Right cardiac atrium (tissue), 5 donors: Measurements from ENCODE around the gene CASZ1. TPM values are rescaled to one million over a fixed set of nuclear protein-coding genes. Genes with fewer than 3 reads are reported as not detected.

Source experiments
- ATAC-seq, 2 donors: fragments of 200-7000 bp; cut with Tn5 transposase; one replicate each; pipeline versions ENCODE4 v1.8.0 to v1.9.1; 2020; ENCODE audit warnings: moderate library complexity in 2 of 2, mild to moderate bottlenecking in 1 of 2
- DNase-seq, 3 donors: peaks; one replicate each; pipeline ENCODE4 v3.0.0-alpha.2; 2020
- H3K27ac ChIP-seq: one replicate; pipeline ENCODE4 v1.5.1; 2013; ENCODE audit warnings: mild to moderate bottlenecking, low read length, control low read depth, moderate library complexity
- H3K27me3 ChIP-seq: one replicate; pipeline ENCODE4 v1.6.1; 2013; ENCODE audit not compliant: control insufficient read depth, insufficient read depth
- H3K4me1 ChIP-seq: one replicate; pipeline ENCODE4 v1.6.1; 2013; ENCODE audit warnings: low read length; ENCODE audit not compliant: control insufficient read depth, insufficient read depth
- H3K4me3 ChIP-seq: one replicate; pipeline ENCODE4 v1.5.1; 2013; ENCODE audit warnings: low read length, control low read depth
- H3K9me3 ChIP-seq: one replicate; pipeline ENCODE4 v1.6.1; 2013; ENCODE audit warnings: low read length; ENCODE audit not compliant: control insufficient read depth
- WGBS: extraction: QIAGEN DNeasy Blood & Tissue Kit; methylation state at CpG from one replicate; pipeline ENCODE4 v1.1.7; 2013; 5-methylcytosine and 5-hydroxymethylcytosine counted together
- intact Hi-C, 4 donors: fragments of 100-400 bp; cut with DNase I; formaldehyde crosslinking; loops; one replicate each; pipeline versions ENCODE4 v1.11.0 to v1.14.0; 2022 to 2023
- polyA plus RNA-seq: library from polyadenylated mRNA; stranded (reverse); fragments of 200-250 nt; gene quantifications from one replicate; pipeline ENCODE4 v1.2.3, GENCODE V29; 2013
- total RNA-seq, 4 donors: library from RNA; stranded (reverse); fragmentation: NEBNext Ultra II Directional; extraction: Animal tissue kit (Norgen Biotek cat#: 25700); gene quantifications; one replicate each; pipeline ENCODE4 v1.2.1, GENCODE V29; 2021
- donor health status: healthy with polysubstance abuse.
- donor health status: DM: no; HTN: yes; CAD: no.
- donor health status: DM: no; HTN: no; CAD: no.
- donor health status: DM: no; HTN: yes; CAD: no; lungs with severe emphysema.
- donor health status: DM: yes; HTN: yes; CAD: no.

Gene CASZ1
- total and polyA plus RNA-seq, 5 donors, result 24.2 to 98.9 (median 54.5) TPM

GRCh38 chr1:10759413-10760200, 36.8 kb downstream of the CASZ1 start:
- Histone ChIP-seq H3K4me1 (peaks cover 32% of the 10 kb centered on the region), H3K9me3 (no peaks in the 10 kb centered on the region), H3K4me3 (no peak overlapping the region), H3K27ac (no peak overlapping the region), H3K27me3 (no peaks in the 10 kb centered on the region)
- intact Hi-C loops, result no loop called here
- ATAC-seq (no peak), DNase-seq (peak in 2 of 3 donors; percentile 22 to 30)
- 82% methylated on average over 15 of the region's 15 CpGs for WGBS

- WGBS, result 60% methylated on average over 10 of the region's 10 CpGs
- intact Hi-C loops, result no loop called here
- H3K4me3 ChIP-seq, result no peak overlapping the region
- no peaks in the 10 kb centered on the region for H3K27me3 ChIP-seq
- peak overlapping the region; percentile 55 for H3K27ac ChIP-seq
- H3K4me1 ChIP-seq, result peaks cover 24% of the 10 kb centered on the region
- H3K9me3 ChIP-seq, result no peaks in the 10 kb centered on the region
- ATAC-seq, result peak in 1 of 2 donors; percentile 6
- DNase-seq, result peak in 1 of 3 donors; percentile 52
Observed at GRCh38 chr1:10756842-10757241, 39.6 kb downstream of the CASZ1 start.

DNA sequence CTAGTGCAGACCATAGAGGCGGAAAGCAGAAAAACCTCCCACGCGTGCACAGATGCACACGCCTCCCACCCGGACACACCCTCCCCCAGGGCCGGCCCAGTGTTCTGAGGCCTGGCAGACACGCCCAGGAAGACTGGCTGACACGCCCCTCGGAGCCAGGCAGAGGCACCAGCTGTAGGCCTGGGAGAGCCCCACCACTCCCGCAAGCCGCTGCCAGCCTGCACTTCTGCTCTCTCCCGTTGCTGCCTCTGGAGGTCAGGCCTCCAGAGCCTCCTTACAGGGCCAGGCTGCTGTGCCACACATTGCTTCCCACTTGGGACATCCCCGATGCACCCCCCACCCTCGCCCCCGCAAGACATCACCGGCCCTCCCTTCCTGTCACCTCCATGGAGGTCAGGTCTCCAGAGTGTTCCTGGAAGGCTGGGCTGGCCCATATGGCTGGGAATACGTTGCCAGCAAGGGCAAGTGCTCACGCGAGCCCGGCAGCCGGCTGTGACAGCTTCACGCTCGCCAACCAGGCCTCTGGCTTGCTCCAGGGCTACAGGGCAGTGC, 40.4 kb downstream of the CASZ1 start:
- intact Hi-C loops, result no loop called here

GRCh38 chr1:10754568-10755329, 41.7 kb downstream of the CASZ1 start:
- H3K4me1 ChIP-seq, result peaks cover 16% of the 10 kb centered on the region
- WGBS, result 83% methylated on average over 24 of the region's 24 CpGs
- H3K27me3 ChIP-seq, result no peaks in the 10 kb centered on the region
- no peak overlapping the region for H3K27ac ChIP-seq
- H3K9me3 ChIP-seq, result no peaks in the 10 kb centered on the region
- ATAC-seq (no peak), DNase-seq (peak in 2 of 3 donors; percentile 20 to 34)
- intact Hi-C loops, result no loop called here
- H3K4me3 ChIP-seq, result no peak overlapping the region

More for the DNA sequence above, 40.4 kb downstream of the CASZ1 start:
- DNase-seq, result peak; percentile 80 to 89 (median 88)
- no peaks in the 10 kb centered on the region for H3K9me3 ChIP-seq
- WGBS, result 13% methylated on average over 23 of the region's 23 CpGs
- peaks cover 19% of the 10 kb centered on the region for H3K4me1 ChIP-seq
- ATAC-seq, result peak; percentile 86 to 93
- H3K4me3 ChIP-seq, result no peak overlapping the region
- H3K27me3 ChIP-seq, result no peaks in the 10 kb centered on the region
- H3K27ac ChIP-seq, result peak overlapping the region; percentile 55

- ATAC-seq, result no peak
- H3K9me3 ChIP-seq, result no peaks in the 10 kb centered on the region
- H3K4me1 ChIP-seq, result peaks cover 16% of the 10 kb centered on the region
- H3K27me3 ChIP-seq, result no peaks in the 10 kb centered on the region
- no peak overlapping the region for H3K27ac ChIP-seq
- intact Hi-C loops, result no loop called here
- 48% methylated on average over 11 of the region's 11 CpGs for WGBS
- peak in 1 of 3 donors; percentile 29 for DNase-seq
- H3K4me3 ChIP-seq, result no peak overlapping the region
Observed at GRCh38 chr1:10753299-10753698, 43.1 kb downstream of the CASZ1 start.

DNA sequence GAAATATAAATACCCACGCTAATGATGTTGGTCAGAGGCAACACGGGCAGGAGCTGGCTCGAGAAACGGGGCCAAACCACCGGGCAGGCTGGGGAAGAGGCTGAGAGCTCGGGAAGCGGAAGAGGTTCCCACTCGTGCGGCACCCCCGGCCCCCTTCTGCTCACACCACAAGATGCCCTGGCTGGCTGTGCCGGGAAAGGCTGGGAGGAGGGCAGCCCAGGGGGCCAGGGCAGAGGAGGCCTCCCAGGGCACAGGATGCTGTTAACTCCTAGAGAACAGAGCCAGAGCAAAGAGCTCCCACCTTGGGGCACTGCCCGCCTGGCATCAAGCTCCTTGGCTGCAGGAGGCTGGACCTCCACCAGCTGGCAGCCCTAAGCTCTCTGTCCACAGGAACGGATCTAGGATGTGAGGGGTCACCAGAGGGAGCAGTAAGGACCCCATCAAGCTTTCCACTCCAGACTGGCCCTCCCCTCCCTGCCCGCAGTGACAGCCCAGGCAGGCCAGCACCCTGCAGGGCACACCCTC, 44.8 kb downstream of the CASZ1 start:
- WGBS, result 45% methylated on average over 14 of the region's 14 CpGs
- H3K4me1 ChIP-seq, result peaks cover 8% of the 10 kb centered on the region
- H3K27me3 ChIP-seq, result no peaks in the 10 kb centered on the region
- DNase-seq (peak in 1 of 3 donors; percentile 51), ATAC-seq (peak in 1 of 2 donors; percentile 5)
- no peak overlapping the region for H3K27ac ChIP-seq
- no peaks in the 10 kb centered on the region for H3K9me3 ChIP-seq
- H3K4me3 ChIP-seq, result no peak overlapping the region
- intact Hi-C loops, result no loop called here

- 61% methylated on average over 4 of the region's 4 CpGs for WGBS
- H3K4me3 ChIP-seq, result no peak overlapping the region
- peak in 1 of 3 donors; percentile 3 for DNase-seq
- H3K4me1 ChIP-seq, result peaks cover 7% of the 10 kb centered on the region
- H3K27ac ChIP-seq, result no peak overlapping the region
- H3K9me3 ChIP-seq, result no peaks in the 10 kb centered on the region
- no peaks in the 10 kb centered on the region for H3K27me3 ChIP-seq
- ATAC-seq, result no peak
- intact Hi-C loops, result no loop called here
Observed at GRCh38 chr1:10751160-10751559, 45.3 kb downstream of the CASZ1 start.

GRCh38 chr1:10745886-10746455, 50.5 kb downstream of the CASZ1 start:
- DNase-seq (peak; percentile 57 to 65 (median 64)), ATAC-seq (peak; percentile 80 to 86)
- peaks cover 8% of the 10 kb centered on the region for H3K4me1 ChIP-seq
- no peak overlapping the region for H3K4me3 ChIP-seq
- no peaks in the 10 kb centered on the region for H3K27me3 ChIP-seq
- intact Hi-C loops, result no loop called here
- WGBS, result 64% methylated on average over 18 of the region's 18 CpGs
- H3K9me3 ChIP-seq, result no peaks in the 10 kb centered on the region
- H3K27ac ChIP-seq, result peak overlapping the region; percentile 78

DNA sequence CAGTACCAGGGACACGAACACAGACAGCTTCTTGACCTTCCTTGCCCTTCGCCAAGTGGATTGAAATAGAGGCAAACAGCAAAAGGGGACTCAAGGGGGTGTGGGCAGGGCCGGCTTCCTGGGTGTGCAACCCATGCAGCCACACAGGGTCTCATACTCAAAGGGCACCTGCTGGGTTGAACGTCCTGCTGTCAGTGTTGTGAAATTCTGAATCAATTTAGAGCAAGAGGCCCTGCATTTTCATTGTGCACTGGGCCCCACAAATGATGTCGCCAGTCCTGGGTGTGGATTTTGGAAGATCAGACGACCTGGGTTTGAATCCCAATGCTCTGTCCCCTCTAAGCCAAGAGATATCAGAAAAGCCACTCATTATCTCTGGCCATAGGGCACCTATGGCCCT, 51.1 kb downstream of the CASZ1 start:
- ATAC-seq (no peak), DNase-seq (peak in 1 of 3 donors; percentile 16)
- H3K27ac ChIP-seq, result peak overlapping the region; percentile 78
- intact Hi-C loops, result no loop called here
- no peaks in the 10 kb centered on the region for H3K27me3 ChIP-seq
- no peak overlapping the region for H3K4me3 ChIP-seq
- 73% methylated on average over 6 of the region's 6 CpGs for WGBS
- H3K9me3 ChIP-seq, result no peaks in the 10 kb centered on the region
- H3K4me1 ChIP-seq, result peaks cover 8% of the 10 kb centered on the region

DNA sequence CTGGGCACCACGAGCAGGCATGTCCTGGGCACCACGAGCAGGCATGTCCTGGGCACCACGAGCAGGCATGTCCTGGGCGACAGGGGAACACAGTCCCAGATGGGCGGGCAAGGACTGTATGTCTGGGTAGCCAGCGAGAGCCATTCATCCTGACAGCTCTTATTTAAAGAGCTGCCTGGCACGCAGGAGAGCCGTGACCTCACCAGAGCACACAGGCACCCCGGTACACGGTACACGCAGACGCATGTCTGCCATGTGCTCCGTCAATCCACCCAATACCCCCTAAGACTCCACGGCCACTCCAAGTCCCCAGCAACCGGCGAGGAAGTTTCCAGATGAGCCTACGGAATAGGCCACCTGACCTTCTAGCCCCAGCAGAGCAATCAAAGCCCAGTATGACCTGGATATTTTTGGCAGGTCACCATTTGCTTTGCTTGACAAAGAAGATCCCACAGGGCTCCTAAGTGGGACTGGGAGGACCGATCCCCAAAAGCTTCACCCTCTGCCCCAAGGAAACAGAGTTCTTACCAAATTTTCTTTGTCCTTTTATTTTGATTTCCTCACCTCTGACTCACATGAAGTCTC, 51.7 kb downstream of the CASZ1 start:
- Histone ChIP-seq H3K27ac (peak overlapping the region; percentile 78), H3K4me1 (peaks cover 8% of the 10 kb centered on the region), H3K4me3 (no peak overlapping the region), H3K9me3 (no peaks in the 10 kb centered on the region), H3K27me3 (no peaks in the 10 kb centered on the region)
- intact Hi-C loops, result no loop called here
- DNase-seq (peak in 1 of 3 donors; percentile 42), ATAC-seq (peak; percentile 32 to 49)
- WGBS, result 83% methylated on average over 18 of the region's 18 CpGs
